Uterus (tissue), 2 donors: ENCODE measurements around the gene KCNG2.

Experiments used
- CTCF ChIP-seq, 4 experiments: fragments of 200-600 bp in 2 of 4; fragments of 450-650 bp in 2 of 4; sonication (generic) in 2 of 4; IDR thresholded peaks; one replicate each; pipeline ENCODE4 v1.5.1; 2016 to 2019; ENCODE audit warnings: antibody characterized with exemption in 4 of 4, mild to moderate bottlenecking in 2 of 4, moderate library complexity in 1 of 4
- POLR2A ChIP-seq, 2 donors: fragments of 450-650 bp; IDR thresholded peaks; one replicate each; pipeline ENCODE4 v1.6.1; 2016; ENCODE audit warnings: antibody characterized with exemption in 2 of 2, mild to moderate bottlenecking in 1 of 2, moderate library complexity in 1 of 2

GRCh38 chr18:79781331-79781941 lies 16.3 kb upstream of the KCNG2 start:
- TF ChIP-seq CTCF (IDR thresholded peaks at IDR 0.05): no peak
- no peak for TF ChIP-seq POLR2A (IDR thresholded peaks at IDR 0.05)
